Stimulated activated CD4-positive, alpha-beta T cell treated with anti-CD3 and anti-CD28 coated beads, TNF-alpha, amount 100 ng/mL, for 24 hours (primary cell): ENCODE results near the gene TPP2.

Experiments used
- DNase-seq, 3 experiments: peaks; one replicate each; pipeline ENCODE4 v3.0.0-alpha.2; 2020; ENCODE audit warnings: low read depth in 3 of 3

The TPP2 gene

DNA sequence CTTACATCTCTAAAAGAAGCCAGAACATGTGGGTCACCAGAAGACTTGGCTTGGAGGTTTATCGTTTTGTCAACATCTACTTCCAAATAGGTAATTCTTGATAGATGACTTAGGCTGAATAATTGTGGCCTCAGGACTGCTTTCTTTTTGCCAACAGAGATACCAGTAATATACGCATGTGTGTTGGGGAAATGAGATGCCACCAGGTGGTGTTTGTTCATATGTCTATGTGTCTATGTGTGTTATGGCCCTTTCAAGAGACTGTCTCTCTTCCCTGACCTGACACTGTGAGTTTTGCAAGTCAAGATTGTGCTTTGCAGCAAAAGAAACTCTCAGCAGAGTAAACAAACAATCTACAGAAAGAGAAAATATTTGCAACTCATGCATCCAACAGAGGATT, 129.6 kb downstream of the TPP2 start:
- no peak for DNase-seq
